Measurements from ENCODE around the gene KCNMB4.
"Not testable (repeated sequence)": the region's sequence is repeated elsewhere in the genome, so short reads cannot be mapped to it uniquely, and the experiment has no call there.

Gene KCNMB4

GRCh38 chr12:70379846-70380245 lies 13.8 kb downstream of the KCNMB4 start:
- DNase-seq: no peak

GRCh38 chr12:70383484-70383883 lies 17.4 kb downstream of the KCNMB4 start:
- no peak for DNase-seq

DNA sequence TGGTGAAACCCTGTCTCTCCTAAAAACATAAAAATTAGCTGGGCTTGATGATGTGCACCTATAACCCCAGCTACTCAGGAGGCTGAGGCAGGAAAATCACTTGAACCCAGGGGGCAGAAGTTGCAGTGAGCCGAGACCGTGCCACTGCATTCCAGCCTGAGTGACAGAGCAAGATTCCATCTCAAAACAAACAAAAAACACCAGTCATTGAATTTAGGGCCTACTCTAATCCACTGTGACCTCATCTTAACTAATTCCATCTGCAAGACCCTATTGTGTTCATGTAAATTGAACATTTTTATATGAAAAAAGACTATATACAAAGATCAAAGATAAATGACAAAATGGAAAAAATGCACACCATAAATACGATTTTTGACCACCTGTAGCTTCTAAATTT lies 17.8 kb downstream of the KCNMB4 start:
- no peak for DNase-seq

DNA sequence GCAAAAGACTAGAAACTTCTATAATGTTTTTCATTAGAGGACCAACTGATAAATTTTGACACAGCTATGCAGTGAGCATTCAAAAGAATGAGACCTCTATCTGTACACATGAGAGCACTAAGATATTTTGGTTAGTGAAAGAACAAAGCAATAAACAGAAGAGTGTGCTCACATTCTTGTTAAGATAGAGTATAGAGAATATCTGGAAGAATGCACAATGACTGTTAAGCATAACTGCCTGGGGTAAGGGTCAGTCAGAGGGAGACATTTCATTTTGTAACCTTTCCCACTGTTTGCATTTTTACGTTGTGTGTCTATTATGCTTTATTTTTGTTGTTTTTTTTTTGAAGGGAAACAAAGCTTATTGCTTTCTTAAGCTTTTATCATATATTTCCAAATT lies 20.7 kb downstream of the KCNMB4 start:
- DNase-seq: no peak

DNA sequence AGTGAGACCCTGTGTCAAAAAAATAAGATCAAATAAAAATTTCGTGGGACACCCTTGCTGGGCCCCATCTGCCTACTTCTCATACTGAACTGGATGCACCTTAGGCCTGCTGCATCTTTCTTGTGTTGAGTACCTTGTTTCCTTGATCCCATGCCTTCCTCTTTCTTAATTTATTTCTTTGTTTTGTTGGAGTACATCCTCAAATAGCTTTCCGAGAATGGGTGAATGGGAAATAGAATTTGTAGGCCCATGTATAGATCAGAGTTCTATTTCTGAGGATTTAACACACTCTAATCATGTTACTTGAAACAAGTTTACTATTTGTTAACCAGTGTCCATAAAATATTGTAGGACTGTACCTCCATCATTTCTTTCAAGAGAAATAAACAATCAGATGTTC lies 23.6 kb downstream of the KCNMB4 start:
- DNase-seq: no peak

- DNase-seq: not testable (repeated sequence)
Measured at GRCh38 chr12:70392631-70393030, 26.5 kb downstream of the KCNMB4 start.

- DNase-seq: no peak
Measured at GRCh38 chr12:70393787-70394499, 27.9 kb downstream of the KCNMB4 start.

DNA sequence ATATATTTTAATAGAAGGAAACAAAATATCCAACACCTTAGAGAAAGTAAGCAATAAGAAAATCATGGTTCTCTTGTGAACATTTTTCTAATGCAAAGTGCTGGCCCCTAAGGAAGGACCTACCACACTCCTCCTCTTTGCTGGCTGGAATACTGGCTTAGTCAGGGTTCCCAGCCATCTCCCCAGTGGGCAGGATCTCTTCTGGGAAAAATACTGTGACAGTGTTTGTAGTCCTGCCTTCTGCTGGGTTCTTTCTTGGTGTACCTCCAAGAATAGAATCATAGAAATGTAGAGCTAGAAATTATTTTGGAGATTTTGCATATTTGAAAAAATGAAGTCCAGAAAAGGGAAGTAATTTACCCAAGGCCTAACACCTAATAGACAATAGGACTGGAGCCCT lies 31.9 kb downstream of the KCNMB4 start:
- no peak for DNase-seq

DNA sequence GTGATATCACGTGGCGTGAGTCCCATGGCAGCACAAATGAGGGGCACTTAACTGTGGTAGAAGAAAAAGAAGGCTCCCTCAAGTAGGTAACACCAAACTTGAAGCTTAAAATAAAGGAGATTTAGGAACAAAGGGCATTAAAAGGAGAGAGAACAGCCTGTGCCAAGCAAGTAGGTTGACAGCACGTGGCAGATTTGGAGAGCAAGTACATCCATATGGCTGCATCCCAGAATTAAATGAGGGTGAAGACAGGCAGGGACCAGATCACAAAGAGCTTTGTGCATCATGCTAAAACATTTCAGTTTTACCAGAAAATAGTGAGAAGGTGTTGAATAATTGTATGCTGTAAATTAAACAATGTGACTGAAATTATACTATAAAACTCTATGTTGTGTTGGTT lies 32.8 kb downstream of the KCNMB4 start:
- DNase-seq: no peak

- no peak for DNase-seq
Measured at GRCh38 chr12:70399311-70399710, 33.2 kb downstream of the KCNMB4 start.

- no peak for DNase-seq
Measured at GRCh38 chr12:70400124-70400523, 34.0 kb downstream of the KCNMB4 start.

GRCh38 chr12:70402597-70402996 lies 36.5 kb downstream of the KCNMB4 start:
- DNase-seq: no peak

DNA sequence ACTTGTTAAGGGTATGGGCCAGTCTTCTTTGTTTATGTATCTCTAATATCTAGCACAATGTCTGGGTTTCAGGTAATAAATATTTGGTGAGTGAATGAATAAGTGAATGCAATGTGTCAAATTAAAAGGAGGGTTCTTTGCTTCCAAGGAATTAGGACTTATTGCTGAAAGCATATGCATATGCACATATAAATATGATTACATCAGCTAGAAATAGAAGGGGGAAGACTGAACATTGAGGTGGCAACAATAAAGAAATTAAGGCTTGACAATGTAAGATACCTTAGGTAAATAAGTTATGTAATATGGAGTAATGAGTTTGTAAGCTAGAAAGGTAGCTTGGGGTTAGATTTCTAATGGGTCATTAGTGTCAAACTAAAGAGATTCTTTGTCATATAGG lies 37.7 kb downstream of the KCNMB4 start:
- DNase-seq: no peak

- DNase-seq: no peak
Measured at GRCh38 chr12:70408004-70408790, 42.1 kb downstream of the KCNMB4 start.

DNA sequence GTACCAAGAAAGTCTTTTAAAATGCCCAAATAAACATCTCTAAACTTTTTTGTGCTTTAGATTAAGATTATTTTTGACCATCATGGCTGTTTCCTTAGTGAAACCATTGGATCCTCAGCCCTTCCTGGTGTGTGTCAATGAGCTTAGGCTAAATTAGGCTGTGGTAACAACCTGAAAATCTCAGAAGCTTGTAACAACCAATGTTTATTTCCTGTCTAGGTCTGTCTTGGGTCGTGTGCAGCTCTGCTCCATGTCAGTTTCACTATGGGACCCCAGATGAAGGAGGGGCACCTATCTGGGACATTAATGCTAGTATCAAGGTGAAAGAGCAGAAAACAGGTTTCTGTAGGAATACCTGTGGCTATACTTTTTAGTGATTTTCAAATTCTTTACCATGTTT lies 49.9 kb downstream of the KCNMB4 start:
- no peak for DNase-seq

DNA sequence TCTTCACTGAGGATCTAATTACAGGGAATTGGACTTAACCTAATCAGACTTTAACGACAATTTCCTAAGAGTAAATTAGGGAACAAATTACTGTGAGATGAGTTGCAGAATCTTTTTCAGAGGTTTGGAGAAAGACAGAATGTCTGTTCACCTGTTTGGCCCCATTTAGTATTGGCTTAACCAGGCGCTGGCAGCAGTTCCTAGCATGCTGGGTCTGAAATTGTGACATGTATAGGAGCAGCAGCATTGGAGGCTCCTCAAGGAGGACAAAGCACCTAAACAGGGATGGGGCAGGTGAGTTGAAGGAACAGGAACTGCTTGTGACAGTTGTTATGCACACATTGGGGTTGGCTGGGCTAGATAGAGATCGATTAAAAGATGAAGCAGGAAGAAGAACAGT lies 51.0 kb downstream of the KCNMB4 start:
- no peak for DNase-seq

DNA sequence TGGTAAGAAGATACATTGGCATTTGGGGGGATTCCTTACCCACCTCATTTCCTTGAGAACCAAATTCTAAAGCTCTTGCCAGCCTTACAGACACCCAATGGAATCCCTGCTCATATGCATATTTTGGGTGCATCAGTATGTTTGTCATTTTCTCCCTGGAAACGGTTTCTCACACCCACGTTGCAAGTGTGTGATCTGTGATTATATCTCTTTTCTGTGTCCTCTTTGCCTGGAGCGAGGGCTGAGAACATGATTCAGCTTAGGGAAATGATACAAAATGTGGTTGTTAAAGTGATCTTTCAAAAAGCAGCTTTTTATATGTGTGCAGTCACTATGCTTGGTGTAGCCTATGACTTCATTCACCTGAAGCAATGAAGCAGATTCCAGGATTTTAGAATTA lies 52.0 kb downstream of the KCNMB4 start:
- DNase-seq: no peak

DNA sequence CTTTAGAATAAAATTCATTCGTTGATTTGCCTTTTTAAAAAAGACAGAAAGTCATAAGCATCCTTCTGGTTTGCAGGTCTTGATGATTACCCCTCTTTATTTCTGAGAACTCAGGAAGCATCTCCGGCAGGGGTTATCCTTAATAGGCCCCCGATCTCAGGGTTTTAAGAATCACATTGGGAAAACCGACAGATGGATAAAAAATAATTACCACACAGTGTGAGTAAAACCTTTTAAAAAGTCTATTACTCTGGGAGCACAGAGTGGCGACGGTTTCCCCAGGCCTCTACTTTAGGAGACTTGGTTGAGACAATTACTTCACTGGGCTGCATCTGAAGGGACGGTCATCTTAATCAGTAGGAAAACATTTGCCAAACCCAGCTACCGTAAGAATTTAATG lies 56.5 kb downstream of the KCNMB4 start:
- no peak for DNase-seq

- DNase-seq: no peak
Measured at GRCh38 chr12:70426620-70427019, 60.5 kb downstream of the KCNMB4 start.

GRCh38 chr12:70427611-70428010 lies 61.5 kb downstream of the KCNMB4 start:
- DNase-seq: no peak

- no peak for DNase-seq
Measured at GRCh38 chr12:70430400-70430799, 64.3 kb downstream of the KCNMB4 start.

DNA sequence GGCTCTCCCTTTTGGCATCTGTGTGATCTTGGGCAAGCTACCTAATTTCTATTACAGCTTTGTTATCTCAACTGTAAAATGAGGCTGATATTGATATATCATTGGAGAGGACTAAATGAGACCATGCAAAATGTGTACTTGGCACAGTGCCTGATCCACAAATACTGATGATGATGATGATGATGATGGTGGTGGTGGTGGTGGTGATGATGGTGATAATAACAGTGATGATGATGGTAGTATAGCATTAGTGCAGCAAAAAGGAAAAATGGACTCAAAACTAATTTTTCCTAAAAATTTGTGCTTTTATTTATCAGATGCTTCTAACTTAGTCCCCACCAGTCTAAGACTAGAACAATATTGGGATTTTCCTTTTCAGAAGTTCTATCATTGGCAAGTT lies 70.7 kb downstream of the KCNMB4 start:
- DNase-seq: no peak

DNA sequence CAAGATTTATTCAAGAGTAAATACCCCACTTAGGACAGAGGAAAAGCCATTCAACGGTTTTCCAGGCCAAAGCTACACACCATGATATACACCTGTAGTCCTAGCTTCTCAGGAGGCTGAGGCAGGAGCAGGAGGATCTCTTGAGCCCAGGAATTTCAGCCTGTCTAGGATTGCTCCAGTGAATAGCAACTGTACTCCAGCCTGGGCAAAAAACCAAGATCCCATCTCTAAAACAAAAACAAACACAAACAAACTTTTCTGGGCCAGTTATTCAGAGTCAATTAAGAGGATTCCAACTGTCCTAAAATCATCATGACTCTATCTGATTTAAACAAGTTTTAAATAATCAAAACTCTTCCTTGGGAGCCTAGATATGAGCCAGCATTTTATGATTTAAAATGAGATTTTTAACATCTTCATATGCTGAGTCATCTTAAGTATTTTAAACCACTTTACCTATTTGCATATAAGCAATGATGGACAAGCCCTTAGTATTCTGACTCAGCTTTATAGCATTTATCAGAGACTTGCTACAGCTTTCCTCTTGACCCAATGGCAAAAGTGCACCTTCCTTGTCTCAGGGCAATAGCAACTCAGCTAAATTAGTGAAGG lies 77.1 kb downstream of the KCNMB4 start:
- DNase-seq: no peak

DNA sequence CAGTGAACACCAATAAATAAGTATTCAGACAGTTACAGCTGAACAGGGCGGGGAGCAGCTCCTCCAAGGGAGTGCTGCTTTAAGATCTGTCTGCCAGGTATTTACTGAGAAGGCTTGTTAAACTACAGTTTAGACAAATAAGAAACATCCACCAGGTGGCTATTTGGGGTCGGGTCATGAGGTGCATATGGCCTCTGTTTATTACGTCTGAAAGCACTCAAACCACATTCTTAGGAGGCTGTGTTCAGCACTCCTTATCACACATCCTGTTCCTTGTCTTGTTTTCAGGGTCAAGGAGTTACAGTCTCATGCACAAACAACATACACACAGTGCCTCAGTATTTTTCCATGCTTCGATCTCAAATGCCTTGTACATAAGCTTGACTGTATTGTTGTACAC lies 78.8 kb downstream of the KCNMB4 start:
- no peak for DNase-seq

Data from NCI-H2171 treated with DMSO at 0.1 percent for 48 hours (cell line).